ENCODE results near the gene IGSF9B.

DNA sequence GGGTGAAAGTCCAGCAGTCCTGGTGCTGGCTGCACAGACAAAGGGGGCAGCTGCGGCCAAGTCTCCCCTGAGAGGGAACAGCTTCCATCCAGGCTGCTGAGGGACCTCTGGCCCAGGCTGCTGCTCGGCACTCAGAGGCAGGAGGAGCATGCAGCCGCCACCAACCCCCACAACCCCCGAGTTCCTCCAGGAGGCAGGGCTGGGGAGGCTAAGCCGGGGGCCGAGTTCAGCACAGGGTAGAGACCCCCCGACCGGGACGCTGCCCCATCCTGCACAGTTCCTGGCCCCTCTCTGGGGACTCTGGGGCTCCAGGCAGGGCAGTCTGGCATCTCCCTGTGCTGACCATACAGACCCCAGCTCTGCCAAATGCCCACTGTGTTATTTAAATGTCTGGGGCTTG is 20.2 kb downstream of the IGSF9B start:
- TF ChIP-seq TAF1 (IDR thresholded peaks at IDR 0.05; ENCODE audit: low read depth) (no peak), RAD21 (IDR thresholded peaks at IDR 0.05; ENCODE audit: low read depth) (no peak), EP300 (IDR thresholded peaks at IDR 0.05; ENCODE audit: borderline replicate concordance) (no peak), TCF12 (IDR thresholded peaks at IDR 0.05; ENCODE audit: low read depth) (no peak), NFIC (IDR thresholded peaks at IDR 0.05) (no peak), FOXM1 (IDR thresholded peaks at IDR 0.05; ENCODE audit: borderline replicate concordance, low read depth) (no peak)
- TF ChIP-seq, protein P1, sequence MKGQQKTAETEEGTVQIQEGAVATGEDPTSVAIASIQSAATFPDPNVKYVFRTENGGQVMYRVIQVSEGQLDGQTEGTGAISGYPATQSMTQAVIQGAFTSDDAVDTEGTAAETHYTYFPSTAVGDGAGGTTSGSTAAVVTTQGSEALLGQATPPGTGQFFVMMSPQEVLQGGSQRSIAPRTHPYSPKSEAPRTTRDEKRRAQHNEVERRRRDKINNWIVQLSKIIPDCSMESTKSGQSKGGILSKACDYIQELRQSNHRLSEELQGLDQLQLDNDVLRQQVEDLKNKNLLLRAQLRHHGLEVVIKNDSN (IDR thresholded peaks at IDR 0.05), result no peak

Measured in Ishikawa (cell line).